Activated CD4-positive, alpha-beta T cell treated with anti-CD3 and anti-CD28 coated beads, Interleukin-2, Interleukin-4, amounts not matched to agents 100 ng/mL and 50 ng/mL, durations not matched to agents 16 hours and 8 hours (primary cell): ENCODE results near the gene CBLN3.

ENCODE experiments used
- DNase-seq: peaks from one replicate; pipeline ENCODE4 v3.0.0-alpha.2; 2020; ENCODE audit warnings: low spot score

The CBLN3 gene

DNA sequence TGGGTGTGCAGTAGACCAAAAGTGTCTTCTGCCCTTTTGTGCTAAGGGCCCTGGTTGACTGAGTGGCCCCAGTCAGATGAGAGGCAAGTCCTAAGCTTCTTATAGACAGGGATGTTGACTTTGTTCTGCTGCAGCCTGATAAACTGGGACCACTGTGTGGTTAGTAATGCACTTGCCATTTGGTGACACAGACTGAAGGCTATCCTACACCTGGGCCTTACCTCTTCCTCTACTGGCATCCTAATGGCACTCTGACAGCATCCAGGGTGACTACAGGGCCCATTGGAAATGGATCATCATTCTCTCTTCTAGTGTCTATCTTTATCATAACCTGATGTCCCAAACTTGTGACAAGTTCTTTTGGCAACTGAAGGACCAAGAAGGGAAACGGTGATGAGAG lies 9.8 kb upstream of the CBLN3 start:
- no peak for DNase-seq

DNA sequence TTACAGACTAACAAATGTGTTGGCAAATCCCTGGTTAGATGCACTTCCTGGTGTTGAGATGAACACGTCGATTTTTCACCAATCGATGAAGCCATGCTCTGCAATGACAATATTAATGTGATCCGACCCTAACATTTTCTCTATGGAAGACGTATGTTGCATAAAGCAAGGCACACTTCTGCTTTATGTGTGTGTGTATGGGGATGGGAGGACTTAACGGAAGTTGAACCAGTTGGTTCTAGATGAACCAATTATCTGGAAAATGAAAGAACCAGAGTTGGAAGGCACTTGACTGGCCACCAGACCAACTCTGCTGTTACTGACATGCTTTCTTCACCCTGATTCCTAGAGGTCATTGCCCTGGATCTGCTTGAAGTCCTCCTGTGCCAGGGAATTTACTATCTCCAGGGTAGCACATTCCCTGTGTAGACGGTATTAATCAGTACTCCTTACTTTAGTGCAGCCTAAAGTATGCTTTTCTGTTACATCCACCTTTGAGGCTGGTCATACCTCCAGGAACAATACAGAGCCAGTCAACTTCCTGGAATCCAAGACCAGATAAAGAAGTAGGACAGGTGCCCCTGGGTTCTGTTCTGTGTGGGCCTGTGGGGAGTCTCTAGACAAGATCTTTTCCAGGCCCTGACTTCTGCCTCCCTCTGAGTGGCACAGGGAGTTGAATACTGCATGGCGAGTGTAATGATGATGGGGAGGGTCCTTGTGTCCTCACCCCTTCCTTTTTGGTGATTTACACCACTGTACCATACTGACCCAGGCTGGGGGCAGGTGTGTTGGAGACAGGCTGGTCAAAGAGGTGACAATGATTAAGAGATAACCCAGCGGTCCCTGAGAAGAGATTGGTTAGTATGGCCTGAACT lies 9.0 kb upstream of the CBLN3 start:
- DNase-seq, result no peak

DNA sequence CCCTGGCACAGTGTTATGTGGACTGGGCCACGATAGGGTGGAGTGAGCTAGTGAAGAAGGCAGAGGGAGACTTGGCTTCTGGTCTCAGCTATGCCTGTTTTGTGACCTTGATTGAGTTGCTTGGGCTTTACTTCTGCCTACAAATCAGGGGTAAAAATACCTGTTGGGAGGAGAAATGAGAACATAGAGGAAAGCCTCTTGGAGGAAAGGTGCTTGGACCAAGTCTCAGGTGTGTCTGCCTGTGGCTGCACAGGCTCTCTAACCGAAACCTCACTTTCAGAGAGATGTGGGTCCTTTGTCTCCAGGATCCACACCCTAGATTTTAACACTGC lies 8.2 kb upstream of the CBLN3 start:
- no peak for DNase-seq

DNA sequence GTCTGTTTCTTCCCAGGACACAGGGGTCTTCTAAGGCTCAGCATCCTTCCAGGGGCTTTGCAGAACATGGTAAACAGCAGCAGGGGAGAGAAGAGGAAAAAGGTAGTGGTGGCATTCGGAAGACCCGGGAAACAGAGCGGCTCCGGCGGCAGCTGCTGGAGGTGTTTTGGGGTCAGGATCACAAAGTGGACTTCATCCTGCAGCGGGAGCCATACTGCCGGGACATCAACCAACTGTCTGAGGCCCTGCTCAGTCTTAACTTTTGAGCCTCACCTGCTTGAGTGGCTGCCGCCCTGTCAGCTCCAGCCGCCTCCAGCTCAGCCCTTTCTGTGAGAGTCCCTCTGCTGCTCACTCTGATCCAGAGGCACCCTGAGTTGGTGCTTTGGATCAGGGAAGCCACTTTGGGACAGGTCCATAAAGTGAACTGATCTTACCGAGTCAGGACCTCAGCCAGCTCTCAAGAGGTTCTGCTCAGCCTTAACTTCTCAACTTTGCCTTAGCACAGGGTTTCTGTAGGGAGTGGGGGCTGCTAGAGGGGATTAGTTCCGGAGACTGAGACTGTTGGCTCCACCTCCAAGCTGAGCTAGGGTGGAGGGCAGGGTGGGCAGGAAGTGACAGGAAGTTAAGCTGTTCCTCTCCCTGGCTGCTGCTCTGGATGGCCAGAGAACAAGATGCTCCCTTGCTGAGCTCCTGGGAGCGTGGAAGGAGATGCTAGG lies 7.7 kb upstream of the CBLN3 start:
- DNase-seq, result no peak

DNA sequence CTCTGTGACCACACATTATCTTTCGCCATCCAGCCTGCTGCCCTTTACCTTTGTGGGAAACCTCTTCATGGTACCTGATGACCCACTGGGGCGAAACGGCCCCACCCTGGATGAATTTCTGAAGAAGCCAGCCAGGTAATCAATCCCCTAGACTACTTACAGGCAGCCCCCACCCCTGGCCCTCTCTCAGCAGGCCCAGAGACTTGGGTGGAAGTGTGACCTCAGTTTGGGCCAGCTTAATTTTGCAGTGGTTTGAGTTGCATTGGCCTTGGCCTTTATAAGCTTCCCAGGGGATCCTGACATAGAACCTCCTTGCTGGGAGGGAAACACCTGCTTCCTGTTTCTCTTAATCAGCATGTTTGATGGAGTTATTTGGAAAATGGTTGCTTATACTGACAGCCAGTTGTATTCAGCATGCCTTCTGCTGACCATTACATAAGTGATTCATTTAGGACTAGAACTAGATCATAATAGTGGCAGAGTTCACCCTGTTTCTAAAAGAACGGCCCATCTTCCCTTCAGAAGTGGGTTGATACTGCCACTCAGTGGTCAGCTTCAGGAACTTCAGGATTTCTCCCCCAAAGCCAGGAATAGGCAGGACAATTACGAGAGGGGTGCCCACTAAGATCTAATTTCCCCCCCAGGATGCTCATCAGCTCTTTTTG lies 7.0 kb upstream of the CBLN3 start:
- peak; percentile 63 for DNase-seq

DNA sequence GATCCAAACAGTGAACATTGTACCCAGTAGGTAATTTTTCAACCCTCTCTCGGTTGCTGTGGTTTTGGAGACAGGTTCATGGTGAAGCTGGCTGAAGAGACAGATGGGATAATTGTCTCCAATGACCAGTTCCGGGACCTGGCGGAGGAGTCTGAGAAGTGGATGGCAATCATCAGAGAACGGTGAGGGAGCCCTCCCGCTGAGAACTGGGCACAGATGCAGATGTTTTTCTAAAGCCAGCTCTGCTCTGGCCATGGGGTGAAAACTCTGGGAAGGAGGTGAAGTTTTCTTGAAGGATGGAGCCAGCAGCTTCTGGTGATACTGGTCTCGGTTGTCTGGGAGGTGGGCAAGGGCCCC lies 6.5 kb upstream of the CBLN3 start:
- no peak for DNase-seq

DNA sequence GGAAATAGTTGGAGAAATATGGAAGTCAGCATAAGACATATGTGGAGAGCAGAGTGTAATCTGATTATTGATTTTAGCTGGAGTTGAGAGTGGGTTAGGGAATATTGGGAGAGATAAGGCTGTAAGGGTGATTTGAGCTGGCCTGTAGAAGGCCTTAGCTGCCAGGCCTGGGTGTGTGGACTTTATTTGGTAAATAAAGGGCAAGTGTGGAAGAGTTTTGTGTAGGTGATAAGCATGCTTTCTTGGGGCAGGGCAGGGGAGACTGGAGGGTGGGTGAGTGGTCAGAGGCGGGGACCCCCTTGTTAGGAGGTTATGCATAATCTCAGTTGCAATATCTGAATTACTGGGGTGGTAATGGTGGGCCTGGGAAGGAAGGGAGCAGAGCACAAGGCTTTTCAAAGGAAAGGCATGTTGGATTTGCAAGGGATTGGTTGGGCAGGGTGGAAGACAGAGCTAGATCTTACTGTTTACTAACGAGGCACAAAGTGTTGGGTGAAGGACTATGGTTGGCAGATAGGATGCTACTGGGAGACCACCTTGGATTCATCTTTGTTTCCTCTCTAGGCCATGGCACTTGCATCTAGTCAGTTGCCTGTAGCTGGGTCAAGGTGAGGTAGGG lies 5.8 kb upstream of the CBLN3 start:
- DNase-seq, result no peak

DNA sequence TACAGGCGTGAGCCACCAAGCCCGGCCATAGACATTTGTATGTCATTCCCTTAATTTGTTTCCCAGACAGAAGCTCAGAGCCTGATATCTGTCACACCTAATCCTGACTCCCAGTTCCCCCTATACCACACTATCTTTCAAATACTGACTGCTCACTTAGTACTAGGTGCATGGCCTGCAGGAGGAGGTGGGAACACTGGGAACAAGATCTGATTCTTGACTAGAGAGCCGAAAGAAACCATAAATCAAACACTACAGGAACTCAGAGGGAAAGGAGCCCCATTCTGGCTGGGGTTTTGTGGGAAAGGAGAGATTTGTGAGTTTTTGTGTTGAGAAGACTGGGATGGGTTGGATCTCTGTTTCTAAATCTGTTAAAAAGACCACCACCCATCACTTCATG lies 5.2 kb upstream of the CBLN3 start:
- no peak for DNase-seq

DNA sequence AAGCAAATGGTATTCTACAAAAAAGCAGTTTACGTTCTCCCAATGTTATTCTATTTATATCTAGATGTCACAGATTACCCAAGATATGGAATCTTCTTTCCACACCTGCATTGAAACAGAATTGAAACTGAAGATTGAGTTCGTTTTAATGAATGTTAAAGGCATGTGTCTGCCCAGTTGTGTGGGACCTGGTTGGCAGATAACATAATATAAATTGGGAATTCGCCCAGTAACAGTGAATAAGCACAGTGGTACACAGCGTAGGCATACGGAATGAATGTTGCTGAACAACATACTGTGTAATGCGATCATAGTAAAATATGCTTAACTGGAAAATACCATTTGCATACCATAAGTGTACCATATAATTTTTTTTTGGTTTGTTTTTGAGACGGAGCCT lies 4.6 kb upstream of the CBLN3 start:
- DNase-seq, result no peak

DNA sequence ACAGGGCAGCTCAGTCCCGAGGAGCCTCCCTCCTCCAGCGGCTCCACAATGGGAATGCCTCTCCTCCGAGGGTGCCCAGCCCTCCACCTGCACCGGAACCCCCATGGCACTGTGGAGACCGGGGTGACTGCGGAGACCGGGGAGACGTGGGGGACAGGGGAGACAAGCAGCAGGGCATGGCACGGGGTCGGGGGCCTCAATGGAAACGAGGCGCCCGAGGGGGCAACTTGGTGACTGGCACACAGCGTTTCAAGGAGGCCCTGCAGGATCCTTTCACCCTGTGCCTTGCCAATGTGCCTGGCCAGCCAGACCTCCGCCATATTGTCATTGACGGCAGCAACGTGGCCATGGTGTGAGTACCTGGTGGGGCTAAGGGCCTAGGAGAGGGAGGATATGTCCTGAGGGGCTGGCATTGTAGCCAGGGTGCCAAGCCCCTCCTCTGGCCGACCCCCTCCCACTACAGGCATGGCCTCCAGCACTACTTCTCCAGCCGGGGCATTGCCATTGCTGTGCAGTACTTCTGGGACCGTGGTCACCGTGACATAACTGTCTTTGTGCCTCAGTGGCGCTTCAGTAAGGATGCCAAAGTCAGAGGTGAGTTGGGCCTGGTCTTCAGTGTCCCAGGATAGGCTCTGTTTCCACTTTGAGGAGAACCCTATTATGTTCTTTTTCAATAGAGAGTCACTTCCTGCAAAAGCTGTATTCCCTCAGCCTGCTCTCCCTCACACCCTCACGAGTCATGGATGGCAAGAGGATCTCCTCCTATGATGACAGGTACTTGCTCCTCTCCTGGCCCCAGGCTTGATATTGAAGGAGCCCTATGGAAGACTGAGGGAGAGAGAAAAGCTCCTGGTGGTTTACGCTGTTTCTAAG lies 3.0 kb upstream of the CBLN3 start:
- DNase-seq, result no peak

DNA sequence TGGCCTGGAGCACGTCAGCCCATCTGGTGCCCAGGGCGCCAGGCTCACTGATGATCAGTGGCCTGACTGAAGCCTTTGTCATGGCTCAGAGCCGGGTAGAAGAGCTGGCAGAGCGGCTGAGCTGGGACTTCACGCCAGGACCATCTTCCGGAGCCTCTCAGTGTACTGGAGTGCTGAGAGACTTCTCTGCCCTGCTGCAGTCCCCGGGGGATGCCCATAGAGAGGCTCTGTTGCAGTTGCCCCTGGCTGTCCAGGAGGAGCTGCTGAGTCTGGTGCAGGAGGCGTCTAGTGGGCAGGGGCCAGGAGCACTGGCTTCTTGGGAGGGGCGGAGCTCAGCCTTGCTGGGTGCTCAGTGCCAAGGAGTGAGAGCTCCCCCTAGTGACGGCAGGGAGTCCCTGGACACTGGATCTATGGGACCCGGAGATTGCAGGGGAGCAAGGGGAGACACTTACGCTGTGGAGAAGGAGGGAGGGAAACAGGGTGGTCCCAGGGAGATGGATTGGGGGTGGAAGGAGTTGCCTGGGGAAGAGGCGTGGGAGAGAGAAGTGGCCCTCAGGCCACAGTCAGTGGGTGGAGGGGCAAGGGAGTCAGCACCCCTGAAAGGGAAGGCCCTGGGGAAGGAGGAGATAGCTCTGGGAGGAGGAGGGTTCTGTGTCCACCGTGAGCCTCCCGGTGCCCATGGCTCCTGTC lies 2.2 kb upstream of the CBLN3 start:
- peak; percentile 94 for DNase-seq

DNA sequence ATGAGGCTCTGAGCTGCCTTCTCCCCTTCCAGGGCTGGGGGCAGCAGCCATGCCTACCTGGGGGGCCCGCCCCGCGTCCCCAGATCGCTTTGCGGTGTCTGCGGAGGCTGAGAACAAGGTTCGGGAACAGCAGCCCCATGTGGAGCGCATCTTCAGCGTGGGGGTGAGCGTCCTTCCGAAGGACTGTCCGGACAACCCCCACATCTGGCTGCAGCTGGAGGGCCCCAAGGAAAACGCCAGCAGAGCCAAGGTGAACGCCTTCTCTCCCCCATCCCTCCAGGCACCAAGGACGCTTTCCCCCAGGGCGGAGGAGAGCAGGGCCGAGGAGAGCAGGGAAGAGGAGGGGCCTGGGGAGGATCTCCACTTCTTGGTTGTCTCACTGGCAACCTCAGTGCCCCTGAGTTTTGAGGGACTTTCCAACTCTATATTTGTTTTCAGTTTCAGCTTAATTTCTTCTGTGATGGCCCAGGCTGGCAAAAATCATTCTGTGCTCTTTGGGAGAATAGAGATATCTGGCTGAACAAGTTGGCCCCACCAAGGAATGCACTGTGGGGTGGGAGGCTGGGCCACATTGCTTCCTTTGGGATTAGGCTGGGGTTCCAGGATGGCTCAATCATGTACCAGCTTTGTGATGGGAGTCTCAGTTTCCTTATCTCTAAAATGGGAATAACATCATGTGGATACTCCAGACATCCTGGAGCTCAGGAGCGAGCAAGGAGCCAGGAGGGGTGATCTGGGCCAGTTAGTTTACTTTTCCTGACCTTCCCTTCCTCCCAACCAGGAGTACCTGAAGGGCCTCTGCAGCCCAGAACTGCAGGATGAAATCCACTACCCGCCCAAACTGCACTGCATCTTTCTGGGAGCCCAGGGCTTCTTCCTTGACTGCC lies 1.5 kb upstream of the CBLN3 start:
- DNase-seq, result peak; percentile 81

DNA sequence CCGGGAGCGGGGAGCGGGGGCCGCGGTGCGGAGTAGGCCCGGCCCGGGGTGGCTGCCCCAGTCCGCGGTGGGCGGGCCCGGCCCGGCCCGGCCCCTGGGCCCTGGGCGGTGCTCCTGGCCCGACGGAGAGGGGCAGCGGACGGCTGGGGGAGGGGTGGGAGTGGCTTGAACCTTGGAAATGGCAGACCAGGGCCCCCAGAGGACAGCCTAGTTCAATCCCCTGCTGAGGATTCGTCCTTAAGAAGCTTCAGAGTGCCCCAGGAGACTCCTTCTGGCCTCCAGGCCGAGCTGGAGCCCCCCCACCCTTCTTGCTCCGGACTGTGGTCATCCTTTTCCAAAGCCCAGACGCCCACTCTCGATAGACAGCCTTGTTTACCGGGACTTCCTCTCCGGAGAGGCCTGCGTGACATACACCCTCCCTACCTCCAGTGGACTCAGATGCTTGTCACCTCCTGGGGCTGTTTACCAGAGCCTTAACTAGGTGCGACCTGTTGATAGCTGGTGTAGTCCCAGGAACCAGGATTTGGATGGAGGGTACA lies 744 bp upstream of the CBLN3 start:
- DNase-seq, result peak; percentile 56

DNA sequence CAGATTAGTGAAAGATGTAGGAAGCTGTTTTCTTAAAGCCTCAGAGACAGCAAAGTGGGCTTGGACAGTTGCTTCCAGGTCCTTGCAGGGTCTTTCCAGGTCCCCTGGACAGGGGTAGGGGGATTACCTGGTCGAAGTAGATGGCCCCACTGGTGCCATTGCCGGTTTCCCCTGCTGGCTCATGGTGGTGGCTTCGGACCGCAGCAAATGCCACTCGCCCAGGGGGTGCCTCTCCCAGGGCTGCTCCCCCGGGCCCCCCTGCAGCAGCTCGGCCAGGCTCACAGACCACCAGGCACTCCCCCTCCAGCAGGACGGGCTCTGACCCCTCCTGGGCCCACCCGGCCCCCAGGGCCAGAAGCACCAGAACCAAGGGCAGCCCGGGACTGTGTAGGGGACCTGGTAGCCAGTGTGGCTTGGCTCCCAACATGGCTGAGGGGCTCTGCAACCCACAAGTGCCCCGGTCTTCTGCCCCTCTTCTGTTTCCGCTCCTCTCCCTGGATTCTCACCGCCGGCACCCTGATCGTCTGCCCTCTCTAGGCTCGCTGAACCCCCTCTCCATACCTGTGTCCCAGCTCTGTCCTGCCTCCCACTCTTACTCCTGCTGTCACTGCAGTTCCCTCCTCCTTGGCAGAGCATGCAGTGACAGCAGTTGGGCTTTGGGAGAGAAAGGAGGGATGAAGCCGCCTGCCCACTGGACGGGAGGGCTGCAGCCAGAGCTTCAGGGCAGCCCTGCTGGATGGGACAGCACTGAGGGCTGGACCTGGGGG lies 657 bp downstream of the CBLN3 start:
- DNase-seq, result no peak

DNA sequence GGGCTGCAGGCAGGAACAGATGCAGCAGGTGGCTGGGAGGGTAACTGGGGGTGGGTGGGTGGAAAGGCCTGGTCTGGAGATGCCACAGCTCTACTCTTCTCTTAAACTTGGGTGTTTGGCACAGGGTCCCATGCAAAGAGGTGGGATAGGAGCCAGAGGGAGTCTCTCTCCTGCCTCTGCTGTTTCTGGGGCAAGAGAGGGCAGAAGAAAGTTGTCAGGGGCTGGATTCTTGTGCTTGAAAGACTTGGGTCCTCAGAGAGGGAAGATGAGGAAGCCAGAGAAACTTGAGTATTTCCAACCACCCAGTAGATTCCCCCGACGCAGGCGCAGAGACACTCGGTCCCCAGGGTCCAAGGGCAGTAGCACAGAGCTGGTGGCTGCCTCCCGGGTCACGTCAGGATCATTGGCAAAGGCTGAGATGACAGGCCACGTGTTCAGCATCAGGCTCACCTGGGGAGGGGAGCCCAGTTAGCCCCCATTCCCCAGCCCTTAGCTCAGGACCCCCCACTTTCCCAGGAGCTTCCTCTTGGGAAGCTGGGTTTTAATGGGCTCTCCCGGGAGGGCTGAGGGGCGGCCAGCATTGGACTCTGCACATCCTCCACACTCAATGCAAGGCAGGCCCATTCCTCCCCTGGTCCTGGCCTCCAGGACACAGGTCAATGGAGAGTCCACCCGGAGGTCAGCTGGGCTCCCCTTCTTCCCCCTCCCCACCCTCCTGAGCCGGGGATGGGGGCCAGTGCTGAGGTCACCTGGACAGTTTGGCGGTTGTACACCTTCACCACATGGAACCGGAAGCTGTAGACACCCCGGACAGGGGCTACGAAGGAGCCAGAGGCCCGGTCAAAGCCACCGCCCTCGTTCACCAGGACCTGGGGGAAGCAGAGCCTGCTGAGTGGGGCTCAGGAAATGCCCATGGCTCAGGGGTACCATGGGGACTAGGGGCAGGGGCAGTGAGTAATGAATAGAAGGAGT lies 1.6 kb downstream of the CBLN3 start:
- no peak for DNase-seq

DNA sequence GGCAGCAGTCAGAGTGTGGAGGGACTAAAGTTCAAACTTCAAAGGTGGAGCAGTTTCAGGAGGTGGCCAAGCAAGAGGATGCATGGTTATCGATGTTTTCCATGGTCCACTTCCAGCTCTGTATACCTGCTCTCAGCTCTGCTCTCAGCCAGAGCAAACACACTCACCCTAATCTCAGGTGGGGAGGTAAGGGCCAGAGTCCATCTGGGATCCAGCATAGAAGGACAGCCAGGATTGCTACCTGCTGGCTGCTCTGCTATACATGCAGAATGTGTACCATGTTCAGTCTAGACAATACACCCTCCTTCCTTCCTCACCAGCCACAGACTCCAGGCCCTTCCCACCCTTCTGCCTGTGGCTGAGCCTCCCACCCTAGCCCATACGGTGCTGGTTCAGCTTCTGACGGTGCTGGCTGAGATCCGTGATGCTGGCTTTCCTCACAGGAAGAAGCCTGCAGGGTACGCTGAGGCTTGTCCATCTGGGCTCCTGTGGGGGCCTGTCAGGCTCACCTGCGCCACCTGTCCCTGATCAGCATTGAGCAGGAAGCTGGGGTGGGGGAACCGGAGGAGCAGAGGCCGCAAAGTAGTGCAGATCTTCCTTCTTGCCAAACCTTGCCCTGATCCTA lies 2.4 kb downstream of the CBLN3 start:
- no peak for DNase-seq

DNA sequence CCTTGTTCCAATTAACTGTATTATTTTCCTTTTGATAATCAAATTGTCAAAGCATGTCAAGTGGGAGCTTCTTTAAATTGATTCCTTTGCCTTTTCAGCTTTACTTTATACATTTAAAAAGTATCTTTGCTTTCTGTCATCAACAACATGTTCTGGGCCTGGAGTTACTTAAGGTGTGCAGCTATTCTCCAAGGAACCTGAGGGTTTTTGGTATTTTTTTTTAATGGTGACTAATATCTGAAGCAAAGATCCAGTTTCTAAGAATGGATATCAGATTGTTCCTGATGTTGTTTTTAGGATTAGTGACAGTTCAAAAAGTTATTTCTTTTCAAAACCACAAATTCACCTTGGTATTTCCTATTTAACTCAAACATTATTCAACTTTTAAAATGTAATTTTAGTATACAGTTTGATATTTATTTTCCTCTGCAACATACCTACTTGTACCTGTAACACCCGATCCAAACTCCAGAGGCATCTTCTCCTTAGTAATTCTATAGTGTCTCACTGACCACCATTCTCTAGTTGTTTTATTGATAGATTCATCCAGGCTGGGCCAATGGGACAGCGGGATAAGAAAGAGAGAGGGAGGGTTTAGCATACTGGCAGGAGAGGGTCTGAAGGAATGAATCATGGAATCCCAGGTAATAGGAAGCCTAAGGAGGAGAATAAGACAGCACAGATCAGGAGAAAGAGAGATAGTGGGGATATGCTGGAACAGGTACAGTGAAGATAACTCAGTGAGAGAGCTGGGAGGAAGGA lies 3.1 kb downstream of the CBLN3 start:
- no peak for DNase-seq
